ENCODE measurements around the gene CDC42EP3. TPM values are rescaled to one million over a fixed set of nuclear protein-coding genes. Genes with fewer than 3 reads are reported as not detected.

CDC42EP3 gene
- total RNA-seq, 1 experiment from 2014 or later, result 29.4 TPM

- H3K4me1 Mint-ChIP-seq (ENCODE audit: low read depth, unreplicated experiment), result peaks cover 28% of the 10 kb centered on the region
- intact Hi-C loops (cut with micrococcal nuclease; ENCODE audit: unreplicated experiment), result no loop called here
Measured at GRCh38 chr2:37679072-37679695, 7.7 kb upstream of the CDC42EP3 start.

GRCh38 chr2:37676274-37676673 is 4.8 kb upstream of the CDC42EP3 start:
- H3K4me1 Mint-ChIP-seq (ENCODE audit: low read depth, unreplicated experiment), result peaks cover 36% of the 10 kb centered on the region
- no peak for TF ChIP-seq CTCF (IDR thresholded peaks at IDR 0.05; ENCODE audit: unreplicated experiment)
- CTCF ChIA-PET, result interaction anchor here (0.8 to 1.0 kb wide), 2 partner anchors 156 to 262 kb away, joined by 5 to 6 read pairs; no protein-coding TSS in a partner anchor
- intact Hi-C loops (cut with micrococcal nuclease; ENCODE audit: unreplicated experiment), result no loop called here
- no peak for DNase-seq
- H3K36me3 Mint-ChIP-seq (ENCODE audit: insufficient read depth, unreplicated experiment), result peaks cover 18% of the 10 kb centered on the region
- peak overlapping the region; percentile 12 for H3K27ac Mint-ChIP-seq (ENCODE audit: unreplicated experiment)
- H3K27me3 Mint-ChIP-seq (ENCODE audit: unreplicated experiment), result no peaks in the 10 kb centered on the region
- BruUV-seq (replicated peaks), result no TSS peak
- H3K4me3 Mint-ChIP-seq (ENCODE audit: low read depth, unreplicated experiment), result no peak overlapping the region
- peaks cover 3% of the 10 kb centered on the region for H3K9me3 Mint-ChIP-seq (ENCODE audit: low read depth, unreplicated experiment)

More at GRCh38 chr2:37679072-37679695, 7.7 kb upstream of the CDC42EP3 start:
- no peaks in the 10 kb centered on the region for H3K27me3 Mint-ChIP-seq (ENCODE audit: unreplicated experiment)
- TF ChIP-seq CTCF (IDR thresholded peaks at IDR 0.05; ENCODE audit: unreplicated experiment), result no peak
- CTCF ChIA-PET, result no interaction called here
- peaks cover 4% of the 10 kb centered on the region for H3K9me3 Mint-ChIP-seq (ENCODE audit: low read depth, unreplicated experiment)
- H3K4me3 Mint-ChIP-seq (ENCODE audit: low read depth, unreplicated experiment), result no peak overlapping the region
- no peak for DNase-seq
- no peak overlapping the region for H3K27ac Mint-ChIP-seq (ENCODE audit: unreplicated experiment)
- no peaks in the 10 kb centered on the region for H3K36me3 Mint-ChIP-seq (ENCODE audit: insufficient read depth, unreplicated experiment)
- BruUV-seq (replicated peaks), result no TSS peak

DNA sequence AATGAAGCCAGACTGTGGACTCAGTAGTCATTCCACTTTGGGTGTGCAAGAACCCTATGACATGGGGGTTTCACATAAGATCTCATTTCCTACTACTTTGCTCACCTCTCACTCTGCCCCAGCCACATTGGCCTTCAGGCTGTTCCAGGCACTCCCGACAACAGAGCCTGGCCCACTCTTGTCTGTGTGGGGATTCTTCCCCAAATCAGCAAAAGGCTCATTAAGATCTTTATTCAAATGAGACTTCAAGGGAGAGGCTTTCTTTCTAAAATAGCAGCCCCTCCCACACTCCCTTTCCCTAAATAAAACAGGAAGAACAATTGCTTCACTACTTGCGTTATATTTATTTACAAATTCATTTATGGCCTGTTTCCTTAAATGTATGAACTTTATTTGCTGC is 3.5 kb upstream of the CDC42EP3 start:
- Mint-ChIP-seq H3K36me3 (ENCODE audit: insufficient read depth, unreplicated experiment) (peaks cover 31% of the 10 kb centered on the region), H3K27ac (ENCODE audit: unreplicated experiment) (no peak overlapping the region), H3K9me3 (ENCODE audit: low read depth, unreplicated experiment) (no peaks in the 10 kb centered on the region), H3K27me3 (ENCODE audit: unreplicated experiment) (no peaks in the 10 kb centered on the region), H3K4me3 (ENCODE audit: low read depth, unreplicated experiment) (no peak overlapping the region), H3K4me1 (ENCODE audit: low read depth, unreplicated experiment) (peaks cover 43% of the 10 kb centered on the region)
- no TSS peak for BruUV-seq (replicated peaks)
- CTCF ChIA-PET, result no interaction called here
- TF ChIP-seq CTCF (IDR thresholded peaks at IDR 0.05; ENCODE audit: unreplicated experiment), result no peak
- DNase-seq, result no peak
- intact Hi-C loops (cut with micrococcal nuclease; ENCODE audit: unreplicated experiment), result loop anchor here (5.0 kb wide), 1 partner anchor 202 kb away; no protein-coding TSS in a partner anchor

DNA sequence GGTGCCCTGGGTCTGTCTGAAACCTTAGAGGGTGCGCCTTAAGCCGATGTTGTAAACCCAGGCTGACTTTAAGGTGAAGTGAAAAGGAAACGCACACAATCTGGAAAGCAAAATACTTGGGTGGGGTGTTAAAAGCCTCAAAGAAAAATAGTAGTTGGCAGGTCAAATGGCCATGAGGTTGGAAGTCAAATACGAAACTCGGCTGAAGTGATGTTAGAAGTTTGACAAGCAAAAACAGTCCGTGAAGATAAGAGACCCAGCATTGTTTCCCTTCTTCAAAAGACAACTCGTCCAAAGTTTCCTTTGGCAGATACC is 1.4 kb upstream of the CDC42EP3 start:
- Mint-ChIP-seq H3K4me3 (ENCODE audit: low read depth, unreplicated experiment) (peak overlapping the region; percentile 95), H3K27me3 (ENCODE audit: unreplicated experiment) (no peaks in the 10 kb centered on the region), H3K27ac (ENCODE audit: unreplicated experiment) (peak overlapping the region; percentile 19), H3K9me3 (ENCODE audit: low read depth, unreplicated experiment) (no peaks in the 10 kb centered on the region), H3K36me3 (ENCODE audit: insufficient read depth, unreplicated experiment) (peaks cover 35% of the 10 kb centered on the region), H3K4me1 (ENCODE audit: low read depth, unreplicated experiment) (peaks cover 59% of the 10 kb centered on the region)
- DNase-seq, result no peak
- intact Hi-C loops (cut with micrococcal nuclease; ENCODE audit: unreplicated experiment), result loop anchor here (5.0 kb wide), 1 partner anchor 204 kb away; no protein-coding TSS in a partner anchor
- BruUV-seq (replicated peaks), result TSS peak; percentile 87
- no peak for TF ChIP-seq CTCF (IDR thresholded peaks at IDR 0.05; ENCODE audit: unreplicated experiment)
- CTCF ChIA-PET, result interaction anchor here (1.1 kb wide), 1 partner anchor 258 kb away, joined by 4 read pairs; no protein-coding TSS in a partner anchor

All from Calu3 (cell line).